Measurements from ENCODE around the gene IKZF3. TPM values are rescaled to one million over a fixed set of nuclear protein-coding genes. Genes with fewer than 3 reads are reported as not detected.

Gene IKZF3
- total RNA-seq, 2 donors from 2014 or later, result 0.55 to 1.7 TPM

DNA sequence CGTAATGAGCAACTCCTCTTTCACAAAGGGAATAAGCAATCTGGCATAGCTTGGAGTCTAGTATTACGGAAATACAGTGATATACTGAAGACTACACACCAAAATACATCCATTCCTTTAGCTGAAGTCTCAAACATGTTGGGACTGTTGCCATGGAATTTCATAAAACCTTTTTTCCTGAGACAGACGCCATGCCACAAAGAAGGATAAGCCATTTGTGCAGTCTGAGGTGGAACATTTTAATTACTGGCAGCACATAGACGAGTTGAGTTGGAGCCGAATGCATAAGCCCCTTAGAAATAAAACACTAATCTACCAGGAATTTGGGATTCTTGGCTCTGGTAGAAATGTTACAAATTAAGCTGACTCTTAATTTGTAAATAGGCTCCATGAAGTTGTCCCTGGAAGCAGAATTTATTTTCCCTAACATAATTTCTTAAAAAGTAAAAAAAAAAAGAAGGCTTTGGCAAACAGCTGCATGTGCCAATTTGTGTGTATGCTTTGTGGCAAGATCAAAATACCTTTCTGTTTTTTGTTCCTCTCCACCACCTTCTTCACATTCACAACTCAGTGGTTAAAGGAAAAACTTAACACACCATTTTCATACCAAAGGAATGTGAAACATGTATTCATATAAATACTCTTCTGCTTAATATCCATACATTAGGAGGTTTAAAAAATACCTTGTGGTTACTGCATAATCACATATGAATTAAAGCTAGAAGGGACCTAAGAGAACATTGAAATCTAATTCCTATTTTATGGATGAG lies 100.9 kb downstream of the IKZF3 start:
- H3K27me3 ChIP-seq (replicated peaks; ENCODE audit: insufficient read depth), result no peaks in the 10 kb centered on the region
- no peak overlapping the region for H3K27ac ChIP-seq
- H3K36me3 ChIP-seq, result no peaks in the 10 kb centered on the region
- DNase-seq (ENCODE audit: low spot score), result no peak
- no peak for TF ChIP-seq POLR2A (IDR thresholded peaks at IDR 0.05)
- TF ChIP-seq POLR2AphosphoS5 (IDR thresholded peaks at IDR 0.05), result no peak
- TF ChIP-seq, protein P1, sequence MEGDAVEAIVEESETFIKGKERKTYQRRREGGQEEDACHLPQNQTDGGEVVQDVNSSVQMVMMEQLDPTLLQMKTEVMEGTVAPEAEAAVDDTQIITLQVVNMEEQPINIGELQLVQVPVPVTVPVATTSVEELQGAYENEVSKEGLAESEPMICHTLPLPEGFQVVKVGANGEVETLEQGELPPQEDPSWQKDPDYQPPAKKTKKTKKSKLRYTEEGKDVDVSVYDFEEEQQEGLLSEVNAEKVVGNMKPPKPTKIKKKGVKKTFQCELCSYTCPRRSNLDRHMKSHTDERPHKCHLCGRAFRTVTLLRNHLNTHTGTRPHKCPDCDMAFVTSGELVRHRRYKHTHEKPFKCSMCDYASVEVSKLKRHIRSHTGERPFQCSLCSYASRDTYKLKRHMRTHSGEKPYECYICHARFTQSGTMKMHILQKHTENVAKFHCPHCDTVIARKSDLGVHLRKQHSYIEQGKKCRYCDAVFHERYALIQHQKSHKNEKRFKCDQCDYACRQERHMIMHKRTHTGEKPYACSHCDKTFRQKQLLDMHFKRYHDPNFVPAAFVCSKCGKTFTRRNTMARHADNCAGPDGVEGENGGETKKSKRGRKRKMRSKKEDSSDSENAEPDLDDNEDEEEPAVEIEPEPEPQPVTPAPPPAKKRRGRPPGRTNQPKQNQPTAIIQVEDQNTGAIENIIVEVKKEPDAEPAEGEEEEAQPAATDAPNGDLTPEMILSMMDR (IDR thresholded peaks at IDR 0.05), result no peak
- H3K9me3 ChIP-seq, result no peaks in the 10 kb centered on the region
- no peak overlapping the region for H3K4me3 ChIP-seq
- intact Hi-C loops (cut with DNase I), result no loop called here
- WGBS, result 31% methylated on average over 5 of the region's 5 CpGs
- H3K4me1 ChIP-seq (replicated peaks), result no peaks in the 10 kb centered on the region

DNA sequence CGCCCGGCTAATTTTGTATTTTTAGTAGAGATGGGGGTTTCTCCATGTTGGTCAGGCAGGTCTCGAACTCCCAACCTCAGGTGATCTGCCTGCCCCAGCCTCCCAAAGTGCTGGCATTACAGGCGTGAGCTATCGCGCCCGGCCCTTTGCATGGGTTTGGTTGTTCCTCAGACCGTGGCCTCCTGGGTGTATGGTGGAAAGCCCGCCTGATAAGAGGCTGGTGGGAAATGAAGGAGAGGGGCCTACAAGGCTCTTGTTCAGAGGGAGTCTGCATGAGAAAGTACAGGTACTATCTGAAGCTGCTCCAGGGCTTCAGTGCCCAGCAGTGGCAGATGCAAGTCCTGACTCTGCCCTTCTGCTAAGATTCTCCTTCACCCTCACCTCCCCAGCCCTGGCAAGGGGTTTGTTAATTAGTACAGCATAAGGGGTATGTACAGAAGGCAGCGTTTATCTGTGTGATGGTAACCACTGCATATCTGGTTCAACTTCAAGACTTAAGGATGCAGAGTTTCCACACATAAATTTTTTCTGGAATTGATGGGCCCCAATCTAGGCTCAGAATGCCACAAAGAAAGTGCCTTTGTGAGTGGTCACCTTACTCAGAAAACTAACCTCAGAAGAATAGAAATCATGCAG lies 102.1 kb downstream of the IKZF3 start:
- 95% methylated on average over 10 of the region's 10 CpGs for WGBS
- H3K27me3 ChIP-seq (replicated peaks; ENCODE audit: insufficient read depth), result no peaks in the 10 kb centered on the region
- no peaks in the 10 kb centered on the region for H3K4me1 ChIP-seq (replicated peaks)
- H3K27ac ChIP-seq, result no peak overlapping the region
- TF ChIP-seq POLR2AphosphoS5 (IDR thresholded peaks at IDR 0.05), result no peak
- TF ChIP-seq POLR2A (IDR thresholded peaks at IDR 0.05), result no peak
- TF ChIP-seq, protein P1 (IDR thresholded peaks at IDR 0.05), result no peak
- intact Hi-C loops (cut with DNase I), result no loop called here
- H3K36me3 ChIP-seq, result no peaks in the 10 kb centered on the region
- no peaks in the 10 kb centered on the region for H3K9me3 ChIP-seq
- no peak overlapping the region for H3K4me3 ChIP-seq
- DNase-seq (ENCODE audit: low spot score), result no peak

DNA sequence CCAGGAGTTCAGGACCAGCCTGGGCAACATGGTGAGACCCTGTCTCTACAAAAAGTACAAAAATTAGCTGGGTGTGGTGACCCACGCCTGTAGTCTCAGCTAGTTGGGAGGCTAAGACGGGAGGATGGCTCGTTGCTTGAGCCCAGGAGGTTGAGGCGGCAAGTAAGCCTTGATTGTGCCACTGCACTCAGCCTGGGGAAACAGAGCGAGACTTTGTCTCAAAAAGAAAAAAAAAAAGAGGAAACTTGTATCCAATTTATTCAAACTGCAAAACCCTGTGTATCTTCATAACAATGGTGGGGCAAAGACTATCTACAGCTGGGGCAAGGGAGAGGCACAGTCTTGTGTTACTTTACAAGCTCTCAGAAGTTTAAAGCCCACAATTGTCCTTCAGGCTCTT lies 104.9 kb downstream of the IKZF3 start:
- TF ChIP-seq, protein P1 (IDR thresholded peaks at IDR 0.05), result no peak
- TF ChIP-seq POLR2A (IDR thresholded peaks at IDR 0.05) (no peak), POLR2AphosphoS5 (IDR thresholded peaks at IDR 0.05) (no peak)
- Histone ChIP-seq H3K27me3 (replicated peaks; ENCODE audit: insufficient read depth) (no peaks in the 10 kb centered on the region), H3K36me3 (no peaks in the 10 kb centered on the region), H3K4me1 (replicated peaks) (no peaks in the 10 kb centered on the region), H3K4me3 (no peak overlapping the region), H3K27ac (no peak overlapping the region), H3K9me3 (no peaks in the 10 kb centered on the region)
- DNase-seq (ENCODE audit: low spot score), result no peak
- intact Hi-C loops (cut with DNase I), result no loop called here
- WGBS, result 90% methylated on average over 5 of the region's 5 CpGs

DNA sequence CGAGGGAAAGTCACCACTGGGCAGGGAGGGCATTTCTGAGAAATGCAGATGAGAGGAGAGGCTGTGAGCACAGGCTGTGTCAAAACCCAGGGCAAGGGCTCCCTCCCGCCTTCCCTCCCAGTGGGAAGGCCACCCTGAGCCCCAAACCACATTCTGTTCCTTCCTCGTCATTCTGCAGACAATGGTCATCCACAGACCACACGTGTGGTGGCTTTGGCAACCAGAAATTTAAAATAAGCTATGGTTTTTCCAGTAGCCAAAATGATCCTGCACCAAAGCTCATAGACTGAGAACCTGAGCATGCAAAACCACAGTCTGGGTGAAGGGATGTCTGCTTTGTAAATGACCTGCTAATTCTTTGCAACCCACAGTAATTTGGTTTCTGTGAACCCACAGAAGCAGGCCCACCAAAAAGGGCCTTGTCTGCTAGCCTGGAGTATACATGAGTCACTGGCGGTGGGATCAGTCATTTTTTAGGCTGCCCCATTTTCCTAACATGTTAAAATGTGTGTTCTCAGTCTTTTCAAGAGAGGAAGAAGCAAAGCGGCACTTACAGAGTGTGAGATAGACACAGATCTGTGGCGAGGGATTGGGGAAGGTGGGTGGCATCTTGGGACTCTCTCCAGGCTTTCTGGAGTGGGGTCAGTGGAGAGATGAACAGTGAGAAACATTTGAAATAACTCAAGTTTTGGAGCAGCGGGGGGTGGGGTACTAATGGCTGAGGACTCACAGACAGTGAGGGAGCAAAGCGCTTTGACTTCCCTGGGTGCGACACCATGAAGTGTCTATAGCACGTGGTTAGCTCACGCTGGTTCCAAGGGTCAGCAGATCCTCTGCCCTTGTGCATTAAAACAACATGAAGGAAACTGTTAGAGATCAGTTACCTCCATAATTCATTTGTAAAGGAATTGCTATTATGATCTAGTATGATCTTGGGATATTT lies 105.9 kb downstream of the IKZF3 start:
- TF ChIP-seq, protein P1 (IDR thresholded peaks at IDR 0.05), result no peak
- TF ChIP-seq POLR2A (IDR thresholded peaks at IDR 0.05), result no peak
- TF ChIP-seq POLR2AphosphoS5 (IDR thresholded peaks at IDR 0.05), result no peak
- intact Hi-C loops (cut with DNase I), result no loop called here
- no peaks in the 10 kb centered on the region for H3K36me3 ChIP-seq
- no peak overlapping the region for H3K4me3 ChIP-seq
- 83% methylated on average over 12 of the region's 12 CpGs for WGBS
- H3K27me3 ChIP-seq (replicated peaks; ENCODE audit: insufficient read depth), result no peaks in the 10 kb centered on the region
- no peak for DNase-seq (ENCODE audit: low spot score)
- H3K9me3 ChIP-seq, result no peaks in the 10 kb centered on the region
- no peak overlapping the region for H3K27ac ChIP-seq
- H3K4me1 ChIP-seq (replicated peaks), result no peaks in the 10 kb centered on the region
